ENCODE measurements around the gene CHPF. TPM values are rescaled to one million over a fixed set of nuclear protein-coding genes. Genes with fewer than 3 reads are reported as not detected.

Gene CHPF
- total RNA-seq, 4 donors from 2014 or later: 40.4 to 56.6 (median 52.6) TPM

DNA sequence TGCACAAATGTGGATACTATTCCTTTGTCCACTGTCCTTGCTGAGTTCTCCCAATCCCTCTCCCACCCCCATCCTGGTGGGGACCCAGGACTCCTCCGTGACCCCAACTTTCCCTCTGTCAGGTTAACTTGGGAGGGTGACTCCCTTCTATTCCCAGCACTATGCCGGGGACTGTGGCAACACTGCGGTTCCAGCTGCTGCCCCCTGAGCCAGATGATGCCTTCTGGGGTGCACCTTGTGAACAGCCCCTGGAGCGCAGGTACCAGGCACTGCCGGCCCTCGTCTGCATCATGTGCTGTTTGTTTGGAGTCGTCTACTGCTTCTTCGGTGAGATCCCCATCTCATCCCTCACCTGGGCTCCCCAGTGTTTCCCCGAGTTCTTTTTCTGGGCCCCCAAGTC lies 958 bp upstream of the CHPF start:
- Histone ChIP-seq H3K4me3 (peak overlapping the region in 3 of 4 donors; percentile 58 to 85 (median 83)), H3K36me3 (peaks cover 5 to 21% (median 12%) of the 10 kb centered on the region in 3 donors), H3K27me3 (peaks cover 0 to 41% (median 0%) of the 10 kb centered on the region in 4 donors), H3K9me3 (no peaks in the 10 kb centered on the region), H3K27ac (peak overlapping the region in 2 of 4 donors; percentile 93 to 95), H3K4me1 (peaks cover 19 to 35% (median 26%) of the 10 kb centered on the region in 3 donors)
- DNase-seq: no peak
- no peak for TF ChIP-seq POLR2A (IDR thresholded peaks at IDR 0.05)
- WGBS, 2 donors: 34 to 40% methylated on average over 9 of the region's 9 CpGs
- intact Hi-C loops (cut with DNase I): no loop called here

DNA sequence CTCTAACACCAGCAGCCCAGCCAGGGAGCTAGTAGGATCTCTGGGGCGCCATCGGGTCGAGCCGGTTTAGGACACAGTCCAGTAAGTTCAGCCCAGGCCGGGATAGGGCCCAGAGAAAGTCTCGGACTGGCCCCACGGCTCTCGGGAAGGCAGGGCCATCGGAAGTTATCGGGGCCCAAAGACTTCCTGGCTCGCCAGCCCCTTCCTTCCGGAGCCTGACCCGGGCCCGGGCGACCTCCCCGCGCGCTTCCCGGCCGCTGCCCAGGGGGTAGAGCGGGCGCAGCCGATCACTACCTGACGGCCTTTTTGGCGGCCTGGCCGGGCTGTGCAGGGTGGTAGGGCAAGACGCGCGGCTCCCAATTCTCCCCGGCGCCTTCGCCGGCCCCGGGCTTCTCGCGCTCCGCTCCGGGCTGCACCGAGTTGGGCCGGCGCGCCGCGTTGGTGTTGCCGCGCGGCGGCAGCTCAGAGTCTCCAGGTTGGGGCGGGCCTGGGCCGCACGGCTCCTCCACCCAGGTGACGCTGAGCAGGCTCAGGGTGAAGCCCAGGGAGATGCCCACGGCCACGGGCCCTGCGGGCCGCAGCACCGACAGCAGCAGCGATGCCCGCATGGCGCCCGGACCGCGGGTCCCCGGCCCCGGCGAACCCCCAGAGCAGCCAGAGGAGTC lies 546 bp downstream of the CHPF start:
- Histone ChIP-seq H3K4me1 (peaks cover 19 to 47% (median 26%) of the 10 kb centered on the region in 3 donors), H3K27me3 (peaks cover 0 to 50% (median 0%) of the 10 kb centered on the region in 4 donors), H3K9me3 (no peaks in the 10 kb centered on the region), H3K27ac (peak overlapping the region; percentile 93 to 98 (median 95)), H3K4me3 (peak overlapping the region; percentile 58 to 94 (median 84)), H3K36me3 (peaks cover 5 to 33% (median 12%) of the 10 kb centered on the region in 3 donors)
- WGBS, 2 donors: 0 to 1% methylated on average over 4 to 16 of the region's 66 CpGs
- intact Hi-C loops (cut with DNase I): no loop called here
- DNase-seq: no peak
- TF ChIP-seq, protein P1, sequence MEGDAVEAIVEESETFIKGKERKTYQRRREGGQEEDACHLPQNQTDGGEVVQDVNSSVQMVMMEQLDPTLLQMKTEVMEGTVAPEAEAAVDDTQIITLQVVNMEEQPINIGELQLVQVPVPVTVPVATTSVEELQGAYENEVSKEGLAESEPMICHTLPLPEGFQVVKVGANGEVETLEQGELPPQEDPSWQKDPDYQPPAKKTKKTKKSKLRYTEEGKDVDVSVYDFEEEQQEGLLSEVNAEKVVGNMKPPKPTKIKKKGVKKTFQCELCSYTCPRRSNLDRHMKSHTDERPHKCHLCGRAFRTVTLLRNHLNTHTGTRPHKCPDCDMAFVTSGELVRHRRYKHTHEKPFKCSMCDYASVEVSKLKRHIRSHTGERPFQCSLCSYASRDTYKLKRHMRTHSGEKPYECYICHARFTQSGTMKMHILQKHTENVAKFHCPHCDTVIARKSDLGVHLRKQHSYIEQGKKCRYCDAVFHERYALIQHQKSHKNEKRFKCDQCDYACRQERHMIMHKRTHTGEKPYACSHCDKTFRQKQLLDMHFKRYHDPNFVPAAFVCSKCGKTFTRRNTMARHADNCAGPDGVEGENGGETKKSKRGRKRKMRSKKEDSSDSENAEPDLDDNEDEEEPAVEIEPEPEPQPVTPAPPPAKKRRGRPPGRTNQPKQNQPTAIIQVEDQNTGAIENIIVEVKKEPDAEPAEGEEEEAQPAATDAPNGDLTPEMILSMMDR (IDR thresholded peaks at IDR 0.05): peak in 2 of 6 experiments; percentile 7 to 10
- TF ChIP-seq POLR2A (IDR thresholded peaks at IDR 0.05): no peak

DNA sequence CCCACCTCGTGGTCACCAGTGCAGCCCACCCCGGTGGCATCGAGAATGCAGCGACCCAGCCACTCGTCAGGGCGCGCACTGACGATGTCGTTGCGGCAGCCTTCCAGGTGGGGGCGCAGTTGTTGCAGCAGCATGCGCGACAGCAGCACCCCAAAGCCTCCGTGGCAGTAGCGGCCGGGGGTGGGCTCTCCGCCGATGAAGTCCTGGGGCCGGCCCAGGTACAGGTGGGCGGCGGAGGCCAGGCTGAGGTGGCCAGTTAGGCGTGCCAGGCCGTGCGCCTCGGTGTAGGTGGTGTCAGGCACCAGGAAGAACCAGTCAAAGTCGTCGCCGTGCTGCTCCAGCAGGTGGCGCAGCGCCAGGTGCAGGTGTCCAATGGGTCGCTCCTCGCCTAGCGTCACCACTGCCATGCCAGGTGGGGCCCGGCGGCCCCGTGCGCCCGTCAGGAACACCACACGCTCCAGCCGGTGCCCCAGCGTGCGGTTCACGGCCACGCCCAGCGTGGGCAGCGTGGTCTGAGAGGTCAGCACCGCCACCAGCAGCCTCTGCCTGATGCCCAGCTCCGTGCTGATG lies 1.9 kb downstream of the CHPF start:
- no peaks in the 10 kb centered on the region for H3K9me3 ChIP-seq
- H3K4me1 ChIP-seq: peaks cover 19 to 53% (median 26%) of the 10 kb centered on the region in 3 donors
- peaks cover 0 to 53% (median 0%) of the 10 kb centered on the region in 4 donors for H3K27me3 ChIP-seq
- WGBS, 2 donors: 0 to 8% methylated on average over 2 to 8 of the region's 48 CpGs
- TF ChIP-seq, protein P1 (IDR thresholded peaks at IDR 0.05): peak; percentile 85 to 97 (median 94)
- TF ChIP-seq POLR2A (IDR thresholded peaks at IDR 0.05): peak in 1 of 4 donors; percentile 15
- H3K36me3 ChIP-seq: peaks cover 5 to 33% (median 12%) of the 10 kb centered on the region in 3 donors
- intact Hi-C loops (cut with DNase I): no loop called here
- H3K4me3 ChIP-seq: peak overlapping the region; percentile 26 to 83 (median 43)
- H3K27ac ChIP-seq: peak overlapping the region; percentile 38 to 98 (median 73)
- no peak for DNase-seq

DNA sequence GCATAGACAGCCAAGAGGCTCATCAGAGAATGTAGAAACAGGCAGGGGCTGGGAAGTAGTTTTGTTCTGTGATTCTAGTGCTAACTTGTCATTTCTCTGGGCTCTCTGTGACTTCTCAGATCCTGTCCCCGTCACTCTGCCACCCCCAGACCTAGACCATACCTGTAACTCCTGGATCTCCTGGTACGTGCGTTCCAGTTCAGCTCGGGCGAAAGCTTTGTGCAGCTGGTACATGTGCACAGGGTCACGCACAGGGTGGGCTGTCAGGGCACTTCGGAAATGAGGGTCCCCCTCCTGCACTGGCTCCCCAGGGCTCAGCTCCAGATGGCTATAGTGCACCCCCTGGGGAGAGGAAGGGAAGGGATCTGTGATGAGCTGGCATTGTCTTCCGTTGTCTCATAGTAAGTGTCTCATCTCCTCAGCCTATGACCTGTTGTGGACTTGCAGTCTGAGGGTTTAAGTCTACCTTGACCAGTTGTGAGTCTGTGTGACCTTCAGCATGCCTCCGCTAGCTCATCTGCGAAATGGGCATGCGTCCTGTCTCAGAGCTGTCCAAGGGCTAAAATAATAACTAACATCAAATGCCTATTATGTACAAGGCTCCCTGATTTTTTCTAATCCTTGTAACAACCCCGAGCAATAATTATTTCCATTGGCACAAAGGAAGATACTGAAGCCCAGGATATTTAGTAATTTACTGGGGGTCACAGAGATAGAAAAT lies 2.7 kb downstream of the CHPF start:
- H3K27me3 ChIP-seq: peaks cover 0 to 55% (median 0%) of the 10 kb centered on the region in 4 donors
- peaks cover 19 to 53% (median 26%) of the 10 kb centered on the region in 3 donors for H3K4me1 ChIP-seq
- TF ChIP-seq, protein P1 (IDR thresholded peaks at IDR 0.05): no peak
- no peak for TF ChIP-seq POLR2A (IDR thresholded peaks at IDR 0.05)
- peak overlapping the region in 1 of 4 donors; percentile 51 for H3K27ac ChIP-seq
- H3K36me3 ChIP-seq: peaks cover 5 to 33% (median 12%) of the 10 kb centered on the region in 3 donors
- DNase-seq: no peak
- 86 to 90% methylated on average over 6 to 9 of the region's 12 CpGs for WGBS, 2 donors
- no peaks in the 10 kb centered on the region for H3K9me3 ChIP-seq
- no peak overlapping the region for H3K4me3 ChIP-seq
- intact Hi-C loops (cut with DNase I): no loop called here

DNA sequence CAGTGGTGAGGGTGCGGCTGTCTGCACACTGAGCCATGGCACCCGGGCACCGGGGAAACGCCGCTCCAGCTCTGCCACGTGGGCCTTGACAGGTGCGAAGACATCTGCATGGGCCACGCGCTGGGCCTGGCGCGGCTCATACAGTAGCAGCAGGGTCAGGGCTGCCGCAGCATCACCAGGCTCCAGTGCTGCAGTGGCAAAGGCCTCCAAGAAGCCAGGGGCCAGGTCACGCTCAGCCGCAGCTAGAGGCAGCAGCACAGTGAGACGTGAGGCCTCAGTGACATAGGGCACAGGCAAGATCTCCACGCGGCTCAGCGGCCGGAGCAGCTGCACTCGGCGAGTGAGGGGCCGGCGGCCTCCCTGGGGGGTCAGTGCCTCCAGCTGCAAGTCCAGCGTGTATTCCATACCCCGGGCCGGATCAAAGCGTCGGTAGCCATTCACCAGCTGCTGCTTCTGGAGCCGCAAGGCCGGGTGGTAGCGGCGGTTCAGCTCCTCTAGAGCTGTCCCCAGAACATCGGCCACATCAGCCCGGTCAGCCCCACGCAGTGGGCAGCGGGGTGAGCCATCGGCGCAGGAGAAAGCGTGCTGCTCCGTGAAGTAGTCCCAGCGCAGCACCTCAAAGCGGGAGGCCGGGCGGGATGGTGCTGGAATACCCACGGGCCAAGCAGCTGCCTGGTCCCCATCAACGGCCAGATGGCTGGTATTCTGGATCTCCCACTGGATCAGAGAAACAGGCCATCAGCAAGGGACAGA lies 3.5 kb downstream of the CHPF start:
- peaks cover 19 to 53% (median 26%) of the 10 kb centered on the region in 3 donors for H3K4me1 ChIP-seq
- intact Hi-C loops (cut with DNase I): loop anchor here (5.0 kb wide), 1 partner anchor 102 kb away; no protein-coding TSS in a partner anchor
- H3K27me3 ChIP-seq: peaks cover 0 to 48% (median 0%) of the 10 kb centered on the region in 4 donors
- peaks cover 5 to 33% (median 12%) of the 10 kb centered on the region in 3 donors for H3K36me3 ChIP-seq
- whole genome bisulfite sequencing, 2 donors: 82 to 91% methylated on average over 3 to 10 of the region's 46 CpGs
- TF ChIP-seq POLR2A (IDR thresholded peaks at IDR 0.05): no peak
- TF ChIP-seq, protein P1 (IDR thresholded peaks at IDR 0.05): no peak
- no peak for DNase-seq
- no peaks in the 10 kb centered on the region for H3K9me3 ChIP-seq
- no peak overlapping the region for H3K4me3 ChIP-seq
- H3K27ac ChIP-seq: no peak overlapping the region

Measured in esophagus squamous epithelium (tissue), 5 donors.